ENCODE data around the gene LHX1. TPM values are rescaled to one million over a fixed set of nuclear protein-coding genes. Genes with fewer than 3 reads are reported as not detected.

Gene LHX1
- total RNA-seq, 1 donor from 2014 or later, result 2.7 TPM

GRCh38 chr17:36901506-36901905, 35.8 kb upstream of the LHX1 start:
- peaks cover 5% of the 10 kb centered on the region for H3K27me3 Mint-ChIP-seq
- no peaks in the 10 kb centered on the region for H3K36me3 Mint-ChIP-seq
- TF ChIP-seq, protein P1, sequence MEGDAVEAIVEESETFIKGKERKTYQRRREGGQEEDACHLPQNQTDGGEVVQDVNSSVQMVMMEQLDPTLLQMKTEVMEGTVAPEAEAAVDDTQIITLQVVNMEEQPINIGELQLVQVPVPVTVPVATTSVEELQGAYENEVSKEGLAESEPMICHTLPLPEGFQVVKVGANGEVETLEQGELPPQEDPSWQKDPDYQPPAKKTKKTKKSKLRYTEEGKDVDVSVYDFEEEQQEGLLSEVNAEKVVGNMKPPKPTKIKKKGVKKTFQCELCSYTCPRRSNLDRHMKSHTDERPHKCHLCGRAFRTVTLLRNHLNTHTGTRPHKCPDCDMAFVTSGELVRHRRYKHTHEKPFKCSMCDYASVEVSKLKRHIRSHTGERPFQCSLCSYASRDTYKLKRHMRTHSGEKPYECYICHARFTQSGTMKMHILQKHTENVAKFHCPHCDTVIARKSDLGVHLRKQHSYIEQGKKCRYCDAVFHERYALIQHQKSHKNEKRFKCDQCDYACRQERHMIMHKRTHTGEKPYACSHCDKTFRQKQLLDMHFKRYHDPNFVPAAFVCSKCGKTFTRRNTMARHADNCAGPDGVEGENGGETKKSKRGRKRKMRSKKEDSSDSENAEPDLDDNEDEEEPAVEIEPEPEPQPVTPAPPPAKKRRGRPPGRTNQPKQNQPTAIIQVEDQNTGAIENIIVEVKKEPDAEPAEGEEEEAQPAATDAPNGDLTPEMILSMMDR (conservative IDR thresholded peaks at IDR 0.05), result no peak
- no peak overlapping the region for H3K4me3 Mint-ChIP-seq
- no peak for DNase-seq (ENCODE audit: extremely low spot score, unreplicated experiment)
- H3K27ac Mint-ChIP-seq, result no peak overlapping the region
- H3K9me3 Mint-ChIP-seq, result no peaks in the 10 kb centered on the region
- peaks cover 7% of the 10 kb centered on the region for H3K4me1 Mint-ChIP-seq (ENCODE audit: unreplicated experiment)

GRCh38 chr17:36907407-36907806, 29.9 kb upstream of the LHX1 start:
- Mint-ChIP-seq H3K4me1 (ENCODE audit: unreplicated experiment) (no peaks in the 10 kb centered on the region), H3K9me3 (no peaks in the 10 kb centered on the region), H3K27me3 (peaks cover 15% of the 10 kb centered on the region), H3K36me3 (no peaks in the 10 kb centered on the region), H3K4me3 (no peak overlapping the region), H3K27ac (no peak overlapping the region)
- TF ChIP-seq, protein P1 (conservative IDR thresholded peaks at IDR 0.05), result no peak
- no peak for DNase-seq (ENCODE audit: extremely low spot score, unreplicated experiment)

DNA sequence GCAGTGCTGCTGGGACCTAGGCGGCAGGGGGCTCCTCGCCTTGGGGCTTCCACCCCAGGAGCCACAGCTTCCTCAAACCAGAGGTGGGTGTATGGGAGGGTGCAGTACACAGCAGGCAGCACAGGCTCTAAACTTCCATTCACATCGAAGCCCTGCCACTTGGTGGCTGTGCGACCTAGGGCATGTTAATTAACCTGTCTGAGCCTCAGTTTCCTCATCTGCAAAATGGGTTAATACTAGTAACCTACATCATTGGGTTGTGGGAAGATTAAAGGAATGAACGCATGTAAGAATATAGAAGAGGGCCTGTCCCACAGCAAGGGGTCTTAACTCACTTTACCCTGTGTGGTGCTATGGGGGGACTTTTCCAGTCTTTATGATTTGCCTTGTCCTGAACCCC, 26.8 kb upstream of the LHX1 start:
- Mint-ChIP-seq H3K36me3 (no peaks in the 10 kb centered on the region), H3K4me3 (no peak overlapping the region), H3K27me3 (peaks cover 15% of the 10 kb centered on the region), H3K9me3 (no peaks in the 10 kb centered on the region), H3K27ac (no peak overlapping the region), H3K4me1 (ENCODE audit: unreplicated experiment) (no peaks in the 10 kb centered on the region)
- DNase-seq (ENCODE audit: extremely low spot score, unreplicated experiment), result no peak
- TF ChIP-seq, protein P1 (conservative IDR thresholded peaks at IDR 0.05), result no peak

DNA sequence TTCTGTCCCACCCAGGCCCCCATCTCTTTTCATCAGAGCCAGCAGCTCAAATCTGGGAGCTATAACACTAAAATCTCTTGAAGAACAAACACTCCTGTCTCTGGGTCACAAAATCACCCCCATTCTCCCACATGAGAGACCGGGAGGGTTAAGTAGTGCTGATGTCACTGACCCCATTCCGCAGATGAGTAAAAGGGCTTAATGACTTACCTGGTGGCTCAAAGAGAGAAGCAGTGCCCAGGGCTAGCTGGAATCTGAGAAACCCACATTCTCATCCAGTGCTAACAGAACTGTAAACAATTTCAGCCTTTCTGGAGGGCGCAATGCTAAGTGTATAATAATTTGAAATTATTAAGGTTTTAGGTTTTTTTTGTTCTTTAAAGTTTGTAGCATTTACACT, 26.3 kb upstream of the LHX1 start:
- peaks cover 15% of the 10 kb centered on the region for H3K27me3 Mint-ChIP-seq
- TF ChIP-seq, protein P1 (conservative IDR thresholded peaks at IDR 0.05), result no peak
- H3K4me3 Mint-ChIP-seq, result no peak overlapping the region
- no peak overlapping the region for H3K27ac Mint-ChIP-seq
- H3K9me3 Mint-ChIP-seq, result no peaks in the 10 kb centered on the region
- no peaks in the 10 kb centered on the region for H3K36me3 Mint-ChIP-seq
- no peaks in the 10 kb centered on the region for H3K4me1 Mint-ChIP-seq (ENCODE audit: unreplicated experiment)
- DNase-seq (ENCODE audit: extremely low spot score, unreplicated experiment), result no peak

DNA sequence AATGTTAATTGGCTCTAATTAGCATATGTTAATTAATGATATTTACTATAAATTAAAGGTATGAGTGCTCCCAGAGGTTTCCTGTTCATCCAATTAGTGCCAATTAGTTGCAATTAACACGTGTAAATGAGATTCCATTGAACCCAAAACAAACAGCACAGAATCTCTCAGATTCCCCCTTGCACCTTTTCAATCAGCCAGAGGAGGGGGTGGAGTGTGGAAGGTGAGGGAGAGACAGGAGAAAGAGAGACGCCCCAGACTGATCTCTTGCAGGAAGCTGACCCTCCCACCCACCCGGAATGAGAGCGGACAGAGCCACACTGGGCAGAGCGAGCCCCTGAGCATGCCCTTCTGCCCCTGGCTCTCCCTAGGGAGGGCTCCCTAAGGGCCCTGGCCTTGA, 24.1 kb upstream of the LHX1 start:
- H3K4me3 Mint-ChIP-seq, result no peak overlapping the region
- H3K36me3 Mint-ChIP-seq, result no peaks in the 10 kb centered on the region
- no peak for DNase-seq (ENCODE audit: extremely low spot score, unreplicated experiment)
- peaks cover 4% of the 10 kb centered on the region for H3K4me1 Mint-ChIP-seq (ENCODE audit: unreplicated experiment)
- peaks cover 8% of the 10 kb centered on the region for H3K27me3 Mint-ChIP-seq
- no peak overlapping the region for H3K27ac Mint-ChIP-seq
- TF ChIP-seq, protein P1 (conservative IDR thresholded peaks at IDR 0.05), result no peak
- H3K9me3 Mint-ChIP-seq, result no peaks in the 10 kb centered on the region

- H3K4me3 Mint-ChIP-seq, result peak overlapping the region; percentile 22
- H3K27ac Mint-ChIP-seq, result peak overlapping the region; percentile 43
- DNase-seq (ENCODE audit: extremely low spot score, unreplicated experiment), result no peak
- H3K27me3 Mint-ChIP-seq, result peaks cover 11% of the 10 kb centered on the region
- no peaks in the 10 kb centered on the region for H3K9me3 Mint-ChIP-seq
- TF ChIP-seq, protein P1 (conservative IDR thresholded peaks at IDR 0.05), result no peak
- H3K4me1 Mint-ChIP-seq (ENCODE audit: unreplicated experiment), result peaks cover 46% of the 10 kb centered on the region
- no peaks in the 10 kb centered on the region for H3K36me3 Mint-ChIP-seq
Observed at GRCh38 chr17:36918211-36918691, 19.0 kb upstream of the LHX1 start.

Measured in type B pancreatic cell (in vitro differentiated cells).